ENCODE data around the gene CENPC.
"Not testable (repeated sequence)": the region's sequence is repeated elsewhere in the genome, so short reads cannot be mapped to it uniquely, and the experiment has no call there.

The CENPC gene

GRCh38 chr4:67550857-67551256, 5.6 kb upstream of the CENPC start:
- DNase-seq, result no peak

GRCh38 chr4:67550451-67550850, 5.1 kb upstream of the CENPC start:
- DNase-seq, result no peak

DNA sequence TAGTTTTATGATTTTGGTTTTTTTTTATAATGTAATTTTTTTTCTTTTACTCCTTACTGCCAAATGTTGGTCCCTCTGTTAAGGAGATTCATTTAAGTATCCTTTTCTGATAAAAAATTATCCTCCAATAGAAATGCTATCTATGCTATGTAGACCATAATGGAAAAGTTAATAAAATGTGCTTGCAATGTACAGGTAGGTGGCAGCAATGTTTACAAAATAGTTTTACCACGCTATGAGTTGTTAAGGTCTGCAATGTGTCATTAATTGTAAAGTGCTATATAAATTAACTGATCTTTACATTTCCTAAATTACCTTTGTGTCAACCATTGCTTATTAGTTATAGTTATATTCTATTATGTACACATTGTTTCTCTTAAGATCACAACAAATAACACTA, 3.8 kb upstream of the CENPC start:
- DNase-seq, result no peak

DNA sequence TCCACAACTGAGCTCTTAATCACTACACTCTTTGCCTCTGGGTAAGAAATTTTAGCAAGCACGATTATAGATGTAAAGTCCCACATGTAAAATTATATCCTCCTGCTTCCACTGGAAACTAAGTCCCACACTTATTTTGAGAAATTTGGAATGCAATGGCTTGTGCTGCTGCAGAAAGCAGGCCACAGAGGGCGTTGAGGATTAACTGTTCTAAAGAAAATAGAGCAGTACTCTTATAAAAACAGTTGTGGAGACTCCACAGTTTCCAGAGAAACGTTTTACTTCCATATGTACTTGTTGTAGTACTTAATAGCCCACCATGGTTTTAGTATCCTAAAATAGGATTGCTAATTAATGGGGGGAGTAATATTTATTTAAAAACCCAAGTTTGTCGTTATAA, 1.7 kb upstream of the CENPC start:
- DNase-seq, result no peak

- DNase-seq, result no peak
Observed at GRCh38 chr4:67546004-67546356, 677 bp upstream of the CENPC start.

- no peak for DNase-seq
Observed at GRCh38 chr4:67542076-67542475, 3.2 kb downstream of the CENPC start.

- DNase-seq, result no peak
Observed at GRCh38 chr4:67539830-67540229, 5.5 kb downstream of the CENPC start.

DNA sequence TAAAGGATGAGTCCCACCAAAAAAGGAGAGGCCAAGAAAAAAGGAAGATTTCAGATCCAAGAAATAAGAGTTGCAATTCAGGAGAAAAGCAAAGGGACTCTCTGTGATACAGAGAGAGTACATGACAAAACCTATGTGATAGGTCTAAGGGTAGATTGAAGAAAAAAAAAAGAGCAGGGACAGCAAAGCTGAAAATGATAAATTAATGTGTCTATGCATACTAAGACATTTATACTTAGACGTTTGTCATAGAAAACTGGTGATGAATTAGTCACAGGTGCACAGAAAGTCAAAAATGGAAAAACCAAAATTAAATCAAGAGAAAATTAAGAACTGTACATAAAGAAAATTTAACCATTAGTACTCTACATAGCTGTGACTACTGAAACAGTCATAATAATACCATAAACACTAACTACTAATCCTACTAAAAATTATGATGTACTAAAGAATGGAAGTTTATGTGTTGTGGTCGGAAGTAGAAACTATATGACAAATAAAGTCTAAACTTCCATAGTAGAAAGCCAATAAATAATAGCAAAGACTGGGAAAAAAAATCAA, 9.9 kb downstream of the CENPC start:
- DNase-seq, result no peak

GRCh38 chr4:67533112-67533511, 12.2 kb downstream of the CENPC start:
- DNase-seq, result no peak

DNA sequence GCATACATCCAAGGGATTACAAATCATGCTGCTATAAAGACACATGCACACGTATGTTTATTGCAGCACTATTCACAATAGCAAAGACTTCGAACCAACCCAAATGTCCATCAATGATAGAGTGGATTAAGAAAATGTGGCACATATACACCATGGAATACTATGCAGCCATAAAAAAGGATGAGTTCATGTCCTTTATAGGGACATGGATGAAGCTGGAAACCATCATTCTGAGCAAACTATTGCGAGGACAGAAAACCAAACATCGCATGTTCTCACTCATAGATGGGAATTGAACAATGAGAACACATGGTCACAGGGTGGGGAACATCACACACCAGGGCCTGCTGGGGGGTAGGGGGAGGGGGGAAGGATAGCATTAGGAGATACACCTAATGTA, 12.9 kb downstream of the CENPC start:
- not testable (repeated sequence) for DNase-seq

- DNase-seq, result no peak
Observed at GRCh38 chr4:67531379-67531962, 13.8 kb downstream of the CENPC start.

- DNase-seq, result not testable (repeated sequence)
Observed at GRCh38 chr4:67524140-67524539, 21.2 kb downstream of the CENPC start.

DNA sequence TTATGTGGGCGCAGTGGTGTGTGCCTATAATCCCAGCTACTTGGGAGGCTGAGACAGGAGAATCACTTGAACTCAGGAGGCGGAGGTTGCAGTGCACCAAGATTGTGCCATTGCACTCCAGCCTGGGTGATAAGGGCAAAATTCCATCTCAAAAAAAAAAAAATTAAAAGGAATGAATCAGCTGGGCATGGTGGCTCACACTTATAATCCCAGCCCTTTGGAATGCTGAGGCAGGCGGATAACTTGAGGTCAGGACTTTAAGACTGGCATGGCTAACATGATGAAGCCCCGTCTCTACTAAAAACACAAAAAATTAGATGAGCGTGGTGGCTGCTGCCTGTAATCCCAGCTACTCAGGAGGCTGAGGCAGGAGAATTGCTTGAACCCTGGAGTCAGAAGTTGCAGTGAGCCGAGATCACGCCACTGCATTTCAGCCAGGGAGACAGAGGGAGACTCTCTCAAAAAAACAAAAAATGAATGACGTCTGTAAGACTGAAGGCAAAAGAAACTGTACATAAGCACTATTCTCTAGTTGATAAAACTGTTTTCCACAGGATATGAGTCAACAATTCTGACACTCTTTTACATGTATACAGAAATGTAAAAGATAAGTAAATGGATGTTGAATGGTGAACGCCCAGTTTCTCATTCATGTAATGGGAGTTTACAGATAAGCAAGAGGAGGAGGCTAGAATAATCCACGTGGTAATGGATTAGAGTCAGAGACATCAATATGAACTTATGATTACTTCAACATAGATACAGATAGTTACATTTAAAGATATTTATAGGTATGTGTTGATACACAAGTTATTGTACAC, 22.2 kb downstream of the CENPC start:
- DNase-seq, result no peak

DNA sequence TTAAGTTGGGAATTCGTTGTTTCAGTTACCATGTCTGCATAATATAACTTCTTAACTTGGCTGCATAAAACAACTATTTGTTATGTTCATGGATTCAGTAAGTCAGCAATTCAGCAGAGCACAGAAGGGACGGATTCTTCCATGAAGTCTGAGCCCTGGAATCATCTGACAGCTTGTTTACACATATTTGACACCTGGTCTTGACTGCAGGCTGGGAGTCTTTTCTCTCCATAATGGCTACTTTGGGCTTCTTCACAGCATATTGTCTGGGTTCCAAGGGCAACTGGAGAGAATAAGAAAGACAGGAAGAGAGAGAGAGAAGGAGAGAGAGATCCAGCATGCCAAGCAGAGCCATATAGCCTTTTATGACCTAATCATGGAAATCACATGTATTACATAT, 23.1 kb downstream of the CENPC start:
- DNase-seq, result no peak

DNA sequence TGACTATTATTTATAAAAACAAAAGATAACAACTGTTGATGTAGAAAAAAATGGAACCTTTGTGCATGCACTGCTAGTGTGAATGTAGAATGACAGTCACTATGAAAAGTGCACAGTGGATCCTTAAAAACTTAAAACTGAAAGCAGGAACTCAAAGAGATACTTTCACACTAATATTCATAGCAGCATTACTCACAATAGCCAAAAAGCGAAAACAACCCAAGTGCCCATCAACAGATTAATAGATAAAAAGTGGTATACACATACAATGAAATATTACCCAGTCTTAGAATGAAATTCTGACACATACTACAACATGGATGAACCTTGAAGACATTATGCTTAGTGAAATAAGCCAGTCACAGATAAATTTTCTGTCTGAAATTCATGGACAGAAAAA, 23.8 kb downstream of the CENPC start:
- DNase-seq, result no peak

DNA sequence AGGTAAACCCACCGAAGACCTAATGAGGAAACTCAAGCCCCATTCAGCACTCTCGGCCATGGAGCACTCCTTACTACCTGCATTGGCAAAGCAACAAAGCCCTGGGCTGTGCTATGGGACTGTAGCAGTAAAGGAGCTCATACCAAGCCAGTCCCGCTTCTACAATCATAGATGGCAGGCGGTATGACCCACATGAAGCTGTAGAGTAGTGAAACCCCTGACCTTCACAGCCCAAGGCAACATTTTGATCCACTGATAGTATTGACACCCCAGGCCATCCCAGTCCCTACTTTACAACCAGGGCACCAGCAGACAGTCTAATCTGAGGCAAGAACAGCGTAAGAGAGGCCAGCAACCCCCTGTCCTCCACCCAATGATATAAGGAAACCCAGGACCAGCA, 25.2 kb downstream of the CENPC start:
- no peak for DNase-seq

DNA sequence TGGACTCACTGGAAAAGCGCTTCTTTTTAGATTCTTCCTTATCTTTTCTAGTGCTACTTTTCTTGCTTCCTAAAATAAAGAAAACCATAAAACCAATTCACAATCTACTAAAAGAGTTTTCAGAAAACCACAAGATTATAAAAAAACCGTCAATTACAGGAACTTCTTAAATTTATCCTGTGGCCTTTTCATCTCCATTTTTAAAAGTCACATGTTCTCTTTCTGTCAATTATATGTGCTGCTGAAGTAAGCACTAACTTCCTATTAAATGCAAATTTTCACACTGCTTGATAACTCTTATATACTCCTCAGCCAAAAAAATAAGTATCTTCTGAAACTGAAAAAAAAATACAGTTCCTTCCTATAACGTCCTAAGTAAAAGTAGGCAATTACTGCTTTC, 32.8 kb downstream of the CENPC start:
- DNase-seq, result no peak

DNA sequence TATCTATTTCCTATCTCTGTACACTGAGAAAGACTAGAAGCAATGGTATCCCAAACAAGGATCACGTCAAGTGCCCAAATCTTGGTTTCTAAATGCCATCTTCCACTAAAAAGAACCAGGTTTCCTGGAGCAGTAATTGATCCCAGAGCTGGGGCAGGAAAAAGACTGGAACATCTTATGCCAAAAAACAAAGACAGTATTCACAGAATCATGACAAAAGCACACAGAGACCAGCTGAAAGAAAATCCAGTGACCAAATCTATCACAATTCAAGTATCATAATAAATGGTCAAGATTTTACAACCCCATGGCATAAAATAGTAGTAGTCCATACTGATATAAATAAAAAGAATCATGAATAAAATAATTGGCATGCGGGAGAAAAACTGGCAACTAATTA, 44.9 kb downstream of the CENPC start:
- no peak for DNase-seq

DNA sequence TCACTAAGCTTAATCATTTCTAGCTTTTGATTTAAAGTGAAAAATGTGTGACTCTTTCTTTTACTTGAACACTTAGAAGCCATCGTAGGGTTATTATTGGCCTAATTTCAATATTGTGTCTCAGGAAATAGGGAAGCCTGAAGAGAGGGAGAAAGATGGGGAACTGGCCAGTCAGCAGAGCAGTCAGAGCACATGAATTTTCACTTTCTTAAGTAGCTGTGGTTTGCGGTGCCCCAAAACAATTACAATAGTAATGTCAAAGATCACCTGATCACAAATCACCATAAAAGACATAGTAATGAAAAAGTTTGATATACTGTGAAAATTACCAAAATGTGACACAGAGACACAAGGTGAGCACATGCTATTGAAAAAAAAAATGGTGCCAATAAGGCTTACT, 45.5 kb downstream of the CENPC start:
- DNase-seq, result no peak

- no peak for DNase-seq
Observed at GRCh38 chr4:67483868-67484602, 61.3 kb downstream of the CENPC start.

DNA sequence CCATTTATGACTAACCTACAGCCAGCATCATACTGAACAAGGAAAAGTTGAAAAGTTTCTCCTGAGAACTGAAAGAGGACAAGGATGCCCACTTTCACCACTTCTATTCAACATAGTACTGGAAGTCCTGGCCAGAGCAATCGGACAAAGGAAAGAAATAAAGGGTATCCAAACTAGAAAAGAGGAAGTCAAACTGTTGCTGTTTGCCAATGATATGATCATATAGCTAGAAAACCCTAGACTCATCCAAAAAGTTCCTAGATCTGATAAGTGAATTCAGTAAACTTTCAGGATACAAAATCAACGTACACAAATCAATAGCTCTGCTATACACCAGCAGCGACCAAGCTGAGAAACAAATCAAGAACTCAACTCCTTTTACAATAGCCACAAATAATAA, 64.5 kb downstream of the CENPC start:
- DNase-seq, result no peak

GRCh38 chr4:67475155-67475554, 70.1 kb downstream of the CENPC start:
- DNase-seq, result no peak

GRCh38 chr4:67470871-67471270, 74.4 kb downstream of the CENPC start:
- no peak for DNase-seq

GRCh38 chr4:67468830-67469229, 76.5 kb downstream of the CENPC start:
- no peak for DNase-seq

Data from stimulated activated naive CD4-positive, alpha-beta T cell treated with Interleukin-2 at 50 U/mL for 16 hours (primary cell).